Cerebellar nuclear complex (tissue), 1 donor: ENCODE results near the gene RAB8B.

Source experiments
- DNase-seq, 2 experiments: peaks; one replicate each; lab custom pipeline; 2025; lab: John Stamatoyannopoulos, UW

The RAB8B gene

GRCh38 chr15:63276342-63277037, 87.1 kb downstream of the RAB8B start:
- no peak for DNase-seq

- no peak for DNase-seq
These were observed 87.9 kb downstream of the RAB8B start, which contains the start of gene APH1B for GRCh38 chr15:63277038-63277892. APH1B (plus strand) TSS chr15:63277605; CDS start chr15:63277624, 19 bp downstream.

- no peak for DNase-seq
These were observed 88.6 kb downstream of the RAB8B start for GRCh38 chr15:63277893-63278456.

- no peak for DNase-seq
These were observed 93.7 kb downstream of the RAB8B start for GRCh38 chr15:63283126-63283525.

GRCh38 chr15:63284335-63284734, 94.9 kb downstream of the RAB8B start:
- DNase-seq, result no peak

- DNase-seq, result no peak
These were observed 97.7 kb downstream of the RAB8B start for GRCh38 chr15:63287109-63287508.

GRCh38 chr15:63288342-63288741, 98.9 kb downstream of the RAB8B start:
- no peak for DNase-seq

GRCh38 chr15:63288778-63289378, 99.5 kb downstream of the RAB8B start:
- peak in 1 of 2 experiments; percentile 25 for DNase-seq

- no peak for DNase-seq
These were observed 102.1 kb downstream of the RAB8B start for GRCh38 chr15:63291507-63291906.

- DNase-seq, result no peak
These were observed 102.8 kb downstream of the RAB8B start for GRCh38 chr15:63292241-63292640.

GRCh38 chr15:63292771-63293170, 103.4 kb downstream of the RAB8B start:
- DNase-seq, result no peak

- no peak for DNase-seq
These were observed 105.0 kb downstream of the RAB8B start for GRCh38 chr15:63294359-63294758.

- no peak for DNase-seq
These were observed 105.9 kb downstream of the RAB8B start for GRCh38 chr15:63295341-63295740.

GRCh38 chr15:63296195-63296594, 106.8 kb downstream of the RAB8B start:
- no peak for DNase-seq

GRCh38 chr15:63299943-63300575, 110.7 kb downstream of the RAB8B start:
- DNase-seq, result no peak

- no peak for DNase-seq
These were observed 111.7 kb downstream of the RAB8B start for GRCh38 chr15:63301088-63301487.

- DNase-seq, result no peak
These were observed 115.9 kb downstream of the RAB8B start for GRCh38 chr15:63305260-63305659.

GRCh38 chr15:63306492-63307073, 117.2 kb downstream of the RAB8B start:
- DNase-seq, result no peak

GRCh38 chr15:63308491-63308890, 119.1 kb downstream of the RAB8B start:
- no peak for DNase-seq

GRCh38 chr15:63308947-63309346, 119.5 kb downstream of the RAB8B start:
- DNase-seq, result no peak

- no peak for DNase-seq
These were observed 121.2 kb downstream of the RAB8B start for GRCh38 chr15:63310646-63311045.

- DNase-seq, result no peak
These were observed 122.9 kb downstream of the RAB8B start for GRCh38 chr15:63312286-63312685.
